Measurements from ENCODE around the gene TXNDC9.
"Not testable (repeated sequence)": the region's sequence is repeated elsewhere in the genome, so short reads cannot be mapped to it uniquely, and the experiment has no call there.

TXNDC9 gene

GRCh38 chr2:99335911-99336803, at the start of gene TXNDC9:
TXNDC9 (minus strand) TSS chr2:99336333; CDS start chr2:99333210, 3,123 bp downstream.
- DNase-seq (ENCODE audit: low read depth) = peak; percentile 90

- DNase-seq (ENCODE audit: low read depth) = no peak
Measured at GRCh38 chr2:99382143-99382542, 46.0 kb upstream of the TXNDC9 start.

GRCh38 chr2:99380376-99381010, 44.4 kb upstream of the TXNDC9 start:
- no peak for DNase-seq (ENCODE audit: low read depth)

- no peak for DNase-seq (ENCODE audit: low read depth)
Measured at GRCh38 chr2:99377879-99378278, 41.7 kb upstream of the TXNDC9 start.

- no peak for DNase-seq (ENCODE audit: low read depth)
Measured at GRCh38 chr2:99376254-99376864, 40.2 kb upstream of the TXNDC9 start.

- no peak for DNase-seq (ENCODE audit: low read depth)
Measured at GRCh38 chr2:99374747-99375146, 38.6 kb upstream of the TXNDC9 start.

GRCh38 chr2:99373144-99373543, 37.0 kb upstream of the TXNDC9 start:
- no peak for DNase-seq (ENCODE audit: low read depth)

GRCh38 chr2:99368854-99369253, 32.7 kb upstream of the TXNDC9 start:
- DNase-seq (ENCODE audit: low read depth) = not testable (repeated sequence)

- no peak for DNase-seq (ENCODE audit: low read depth)
Measured at GRCh38 chr2:99365661-99366060, 29.5 kb upstream of the TXNDC9 start.

- DNase-seq (ENCODE audit: low read depth) = no peak
Measured at GRCh38 chr2:99356853-99357252, 20.7 kb upstream of the TXNDC9 start.

- DNase-seq (ENCODE audit: low read depth) = not testable (repeated sequence)
Measured at GRCh38 chr2:99354825-99355224, 18.7 kb upstream of the TXNDC9 start.

GRCh38 chr2:99354070-99354469, 17.9 kb upstream of the TXNDC9 start:
- DNase-seq (ENCODE audit: low read depth) = no peak

- DNase-seq (ENCODE audit: low read depth) = no peak
Measured at GRCh38 chr2:99350194-99350593, 14.1 kb upstream of the TXNDC9 start.

- DNase-seq (ENCODE audit: low read depth) = no peak
Measured at GRCh38 chr2:99348173-99348572, 12.0 kb upstream of the TXNDC9 start.

GRCh38 chr2:99346218-99346617, 10.1 kb upstream of the TXNDC9 start:
- no peak for DNase-seq (ENCODE audit: low read depth)

- DNase-seq (ENCODE audit: low read depth) = not testable (repeated sequence)
Measured at GRCh38 chr2:99345446-99345845, 9.3 kb upstream of the TXNDC9 start.

- no peak for DNase-seq (ENCODE audit: low read depth)
Measured at GRCh38 chr2:99342536-99342935, 6.4 kb upstream of the TXNDC9 start.

- no peak for DNase-seq (ENCODE audit: low read depth)
Measured at GRCh38 chr2:99340669-99341236, 4.6 kb upstream of the TXNDC9 start.

GRCh38 chr2:99338029-99338585, 2.0 kb upstream of the TXNDC9 start:
- DNase-seq (ENCODE audit: low read depth) = no peak

GRCh38 chr2:99337113-99338028, 1.2 kb upstream of the TXNDC9 start, which contains the start of gene EIF5B:
EIF5B (plus strand) TSS chr2:99337389; CDS start chr2:99337555, 166 bp downstream.
- peak; percentile 84 for DNase-seq (ENCODE audit: low read depth)

GRCh38 chr2:99336804-99337112, 625 bp upstream of the TXNDC9 start:
- no peak for DNase-seq (ENCODE audit: low read depth)

Measured in stimulated activated CD8-positive, alpha-beta memory T cell treated with anti-CD3 and anti-CD28 coated beads, Interleukin-15, amount 100 ng/mL, for 24 hours (primary cell).